Panc1 (cell line): ENCODE results near the gene BMP8B. TPM values are rescaled to one million over a fixed set of nuclear protein-coding genes. Genes with fewer than 3 reads are reported as not detected.

Source experiments
- ATAC-seq: fragments of 200-7000 bp; cut with Tn5 transposase; 2 replicates; pipeline ENCODE4 v1.9.1; 2020; ENCODE audit warnings: mild to moderate bottlenecking, moderate library complexity
- BruUV-seq: library from RNA; stranded (reverse); fragments of 400-500 nt; replicated peaks from 2 replicates; lab custom pipeline; 2021; lab: Mats Ljungman, UMichigan
- CTCF ChIA-PET: fragments of 300-600 bp; sonication (Branson Sonifier 250); formaldehyde crosslinking; loops from one replicate; lab custom pipeline; 2022; ENCODE audit warnings: antibody characterized with exemption; lab: Charles Lee
- POLR2A ChIA-PET: fragments of 300-600 bp; sonication (Branson Sonifier 250); formaldehyde crosslinking; loops from one replicate; lab custom pipeline; 2022; ENCODE audit warnings: antibody characterized with exemption; lab: Charles Lee
- DNase-seq: peaks from one replicate; pipeline ENCODE4 v3.0.0-alpha.2; 2010; ENCODE audit warnings: low read depth, low spot score
- H3K27ac ChIP-seq: 2 replicates; pipeline ENCODE4 v1.5.1; 2011; ENCODE audit warnings: mild to moderate bottlenecking, low read length, inconsistent platforms
- H3K27me3 ChIP-seq: fragments of 200-500 bp; sonication (Bioruptor generic); 2 replicates; pipeline ENCODE4 v1.6.0; 2014; ENCODE audit warnings: low read length, inconsistent platforms; ENCODE audit not compliant: control insufficient read depth, insufficient read depth
- H3K36me3 ChIP-seq: fragments of 200-500 bp; sonication (Bioruptor generic); 2 replicates; pipeline ENCODE4 v1.5.1; 2014; ENCODE audit warnings: inconsistent platforms, mild to moderate bottlenecking, low read length, moderate library complexity; ENCODE audit not compliant: control insufficient read depth, insufficient read depth
- H3K4me1 ChIP-seq: 2 replicates; pipeline ENCODE4 v1.5.1; 2011; ENCODE audit warnings: inconsistent platforms, mild to moderate bottlenecking, low read length, moderate library complexity; ENCODE audit not compliant: control insufficient read depth, insufficient read depth
- H3K4me3 ChIP-seq, 2 experiments: 2 replicates each; pipeline ENCODE4 v1.5.1; 2011 to 2012; ENCODE audit warnings: low read depth in 2 of 2, low read length in 2 of 2, mild to moderate bottlenecking in 2 of 2, inconsistent platforms in 1 of 2, moderate library complexity in 1 of 2
- H3K9me3 ChIP-seq: fragments of 200-500 bp; sonication (Bioruptor generic); 2 replicates; pipeline ENCODE4 v1.5.1; 2014; ENCODE audit warnings: low read depth, mild to moderate bottlenecking, inconsistent platforms, low read length, moderate library complexity; ENCODE audit not compliant: control insufficient read depth, insufficient read depth
- POLR2AphosphoS5 ChIP-seq: IDR thresholded peaks from 2 replicates; pipeline ENCODE4 v1.6.1; 2012; ENCODE audit warnings: mild to moderate bottlenecking, low read depth, low read length, moderate library complexity
- SIN3A ChIP-seq: IDR thresholded peaks from 2 replicates; pipeline ENCODE4 v1.6.1; 2012; ENCODE audit warnings: low read depth, mild to moderate bottlenecking, low read length, moderate library complexity, borderline replicate concordance; ENCODE audit not compliant: insufficient read depth
- TCF7L2 ChIP-seq: IDR thresholded peaks from 2 replicates; pipeline ENCODE4 v1.6.1; 2011; ENCODE audit warnings: mild to moderate bottlenecking, low read depth, low read length, inconsistent platforms
- in situ Hi-C: cut with HindIII; loops from 2 replicates; pipeline ENCODE4 v1.10.0; 2016; ENCODE audit warnings: low sequenced_read_pairs, low pct_unique_long_range_greater_than_20kb
- intact Hi-C: fragments of 100-400 bp; cut with micrococcal nuclease; formaldehyde crosslinking; loops from one replicate; pipeline ENCODE4 v1.10.0; 2022; ENCODE audit not compliant: unreplicated experiment
- total RNA-seq: library from RNA; stranded (reverse); gene quantifications from one replicate; pipeline ENCODE4 v1.2.1, GENCODE V29; 2021; ENCODE audit not compliant: unreplicated experiment
- TF ChIP-seq, protein P1 (sequence below): fragments of 450-650 bp; IDR thresholded peaks from 2 replicates; pipeline ENCODE4 v1.5.1; 2017; ENCODE audit warnings: mild to moderate bottlenecking
- TF ChIP-seq, protein P2 (sequence below), 2 experiments: IDR thresholded peaks; 2 replicates each; pipeline ENCODE4 v1.6.1; 2011 to 2012; ENCODE audit warnings: low read depth in 2 of 2, control low read depth in 1 of 2, low read length in 1 of 2, mild to moderate bottlenecking in 1 of 2, moderate library complexity in 1 of 2; ENCODE audit not compliant: insufficient read depth in 1 of 2

Gene BMP8B
- total RNA-seq, 1 experiment from 2014 or later, result 3.7 TPM

DNA sequence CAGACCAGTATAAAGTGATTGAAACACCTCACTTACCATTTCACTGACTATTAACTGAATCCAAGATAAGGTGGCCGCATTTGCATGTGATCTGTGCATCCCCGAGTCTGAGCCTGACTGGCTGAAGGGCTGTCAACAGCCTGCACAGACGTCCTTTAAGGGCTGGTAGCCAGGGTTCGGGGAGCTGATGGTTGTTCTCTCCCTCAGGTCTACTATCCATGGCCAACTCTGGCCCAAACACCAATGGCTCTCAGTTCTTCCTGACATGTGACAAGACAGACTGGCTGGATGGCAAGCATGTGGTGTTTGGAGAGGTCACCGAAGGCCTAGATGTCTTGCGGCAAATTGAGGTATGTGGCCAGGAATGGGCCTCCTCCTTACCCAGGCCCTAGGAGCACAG is 36.0 kb downstream of the BMP8B start:
- no peak overlapping the region for H3K4me3 ChIP-seq
- H3K27me3 ChIP-seq, result no peaks in the 10 kb centered on the region
- intact Hi-C loops (no loop called here), in situ Hi-C loops (no loop called here)
- BruUV-seq, result no TSS peak
- H3K4me1 ChIP-seq, result no peaks in the 10 kb centered on the region
- ChIA-PET CTCF (no interaction called here), POLR2A (interaction anchor here (0.5 kb wide), 1 partner anchor 386 kb away, joined by 3 read pairs; no protein-coding TSS in a partner anchor)
- peaks cover 9% of the 10 kb centered on the region for H3K36me3 ChIP-seq
- DNase-seq (no peak), ATAC-seq (no peak)
- no peaks in the 10 kb centered on the region for H3K9me3 ChIP-seq
- TF ChIP-seq TCF7L2, result no peak
- no peak overlapping the region for H3K27ac ChIP-seq

DNA sequence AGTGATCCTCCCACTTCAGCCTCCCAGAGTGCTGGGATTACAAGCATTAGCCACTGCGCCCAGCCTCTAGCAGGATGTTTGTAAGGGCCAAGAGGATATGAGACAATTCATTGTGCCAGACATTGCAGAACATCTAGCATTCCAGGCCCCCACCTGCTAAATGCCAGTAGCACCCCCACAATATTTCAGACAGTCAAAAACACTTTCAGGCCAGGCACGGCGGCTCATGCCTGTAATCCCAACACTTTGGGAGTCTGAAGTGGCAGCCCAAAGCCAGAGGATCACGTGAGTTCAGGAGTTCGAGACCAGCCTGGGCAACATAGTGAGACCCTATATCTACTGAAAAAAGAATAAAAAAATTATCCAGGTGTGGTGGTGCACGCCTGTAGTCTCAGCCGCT is 37.1 kb downstream of the BMP8B start:
- BruUV-seq, result no TSS peak
- no peak for TF ChIP-seq SIN3A
- TF ChIP-seq, protein P1, sequence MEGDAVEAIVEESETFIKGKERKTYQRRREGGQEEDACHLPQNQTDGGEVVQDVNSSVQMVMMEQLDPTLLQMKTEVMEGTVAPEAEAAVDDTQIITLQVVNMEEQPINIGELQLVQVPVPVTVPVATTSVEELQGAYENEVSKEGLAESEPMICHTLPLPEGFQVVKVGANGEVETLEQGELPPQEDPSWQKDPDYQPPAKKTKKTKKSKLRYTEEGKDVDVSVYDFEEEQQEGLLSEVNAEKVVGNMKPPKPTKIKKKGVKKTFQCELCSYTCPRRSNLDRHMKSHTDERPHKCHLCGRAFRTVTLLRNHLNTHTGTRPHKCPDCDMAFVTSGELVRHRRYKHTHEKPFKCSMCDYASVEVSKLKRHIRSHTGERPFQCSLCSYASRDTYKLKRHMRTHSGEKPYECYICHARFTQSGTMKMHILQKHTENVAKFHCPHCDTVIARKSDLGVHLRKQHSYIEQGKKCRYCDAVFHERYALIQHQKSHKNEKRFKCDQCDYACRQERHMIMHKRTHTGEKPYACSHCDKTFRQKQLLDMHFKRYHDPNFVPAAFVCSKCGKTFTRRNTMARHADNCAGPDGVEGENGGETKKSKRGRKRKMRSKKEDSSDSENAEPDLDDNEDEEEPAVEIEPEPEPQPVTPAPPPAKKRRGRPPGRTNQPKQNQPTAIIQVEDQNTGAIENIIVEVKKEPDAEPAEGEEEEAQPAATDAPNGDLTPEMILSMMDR, result no peak
- TF ChIP-seq, protein P2, sequence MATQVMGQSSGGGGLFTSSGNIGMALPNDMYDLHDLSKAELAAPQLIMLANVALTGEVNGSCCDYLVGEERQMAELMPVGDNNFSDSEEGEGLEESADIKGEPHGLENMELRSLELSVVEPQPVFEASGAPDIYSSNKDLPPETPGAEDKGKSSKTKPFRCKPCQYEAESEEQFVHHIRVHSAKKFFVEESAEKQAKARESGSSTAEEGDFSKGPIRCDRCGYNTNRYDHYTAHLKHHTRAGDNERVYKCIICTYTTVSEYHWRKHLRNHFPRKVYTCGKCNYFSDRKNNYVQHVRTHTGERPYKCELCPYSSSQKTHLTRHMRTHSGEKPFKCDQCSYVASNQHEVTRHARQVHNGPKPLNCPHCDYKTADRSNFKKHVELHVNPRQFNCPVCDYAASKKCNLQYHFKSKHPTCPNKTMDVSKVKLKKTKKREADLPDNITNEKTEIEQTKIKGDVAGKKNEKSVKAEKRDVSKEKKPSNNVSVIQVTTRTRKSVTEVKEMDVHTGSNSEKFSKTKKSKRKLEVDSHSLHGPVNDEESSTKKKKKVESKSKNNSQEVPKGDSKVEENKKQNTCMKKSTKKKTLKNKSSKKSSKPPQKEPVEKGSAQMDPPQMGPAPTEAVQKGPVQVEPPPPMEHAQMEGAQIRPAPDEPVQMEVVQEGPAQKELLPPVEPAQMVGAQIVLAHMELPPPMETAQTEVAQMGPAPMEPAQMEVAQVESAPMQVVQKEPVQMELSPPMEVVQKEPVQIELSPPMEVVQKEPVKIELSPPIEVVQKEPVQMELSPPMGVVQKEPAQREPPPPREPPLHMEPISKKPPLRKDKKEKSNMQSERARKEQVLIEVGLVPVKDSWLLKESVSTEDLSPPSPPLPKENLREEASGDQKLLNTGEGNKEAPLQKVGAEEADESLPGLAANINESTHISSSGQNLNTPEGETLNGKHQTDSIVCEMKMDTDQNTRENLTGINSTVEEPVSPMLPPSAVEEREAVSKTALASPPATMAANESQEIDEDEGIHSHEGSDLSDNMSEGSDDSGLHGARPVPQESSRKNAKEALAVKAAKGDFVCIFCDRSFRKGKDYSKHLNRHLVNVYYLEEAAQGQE (IDR thresholded peaks at IDR 0.05; ENCODE audit: insufficient read depth in 1 of 2, low read depth in 2 of 2, low read length in 1 of 2), result no peak
- TF ChIP-seq TCF7L2, result no peak
- TF ChIP-seq POLR2AphosphoS5, result no peak
- ATAC-seq (no peak), DNase-seq (no peak)
- CTCF ChIA-PET, result no interaction called here
- Histone ChIP-seq H3K27me3 (no peaks in the 10 kb centered on the region), H3K4me3 (no peak overlapping the region), H3K27ac (no peak overlapping the region), H3K36me3 (peaks cover 10% of the 10 kb centered on the region), H3K9me3 (no peaks in the 10 kb centered on the region), H3K4me1 (no peaks in the 10 kb centered on the region)
- POLR2A ChIA-PET, result no interaction called here
- intact Hi-C loops, result no loop called here
- in situ Hi-C loops, result no loop called here

DNA sequence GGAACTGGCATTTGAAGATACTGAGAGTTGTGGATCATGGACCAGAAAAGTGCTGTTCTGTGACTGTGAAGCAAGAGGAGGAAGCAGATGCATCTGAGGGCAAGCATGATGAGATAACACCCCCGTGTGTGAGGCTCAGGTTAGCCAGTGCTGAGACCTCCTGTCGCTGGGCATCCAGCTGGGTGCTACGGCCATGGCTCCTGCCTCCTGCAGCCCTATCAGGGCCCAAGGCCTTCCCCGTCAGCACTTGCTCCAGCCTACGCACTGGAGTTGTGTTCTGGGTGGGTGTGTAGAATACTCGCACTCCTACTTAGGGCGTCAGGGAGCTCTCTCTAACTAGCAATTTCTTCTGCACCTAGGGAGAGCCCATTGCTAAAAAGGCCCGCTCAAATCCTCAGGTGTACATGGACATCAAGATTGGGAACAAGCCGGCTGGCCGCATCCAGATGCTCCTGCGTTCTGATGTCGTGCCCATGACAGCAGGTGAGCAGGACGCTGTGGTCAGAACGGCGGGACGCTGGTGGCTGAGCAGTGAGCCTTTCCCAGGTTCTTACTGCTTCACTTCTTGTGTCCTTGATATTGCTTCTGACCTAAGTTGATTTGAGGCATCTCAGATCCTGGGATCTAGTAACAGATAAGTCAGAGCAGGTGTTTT is 43.5 kb downstream of the BMP8B start:
- Histone ChIP-seq H3K27me3 (no peaks in the 10 kb centered on the region), H3K4me1 (no peaks in the 10 kb centered on the region), H3K36me3 (peaks cover 28% of the 10 kb centered on the region), H3K27ac (no peak overlapping the region), H3K9me3 (no peaks in the 10 kb centered on the region), H3K4me3 (no peak overlapping the region)
- in situ Hi-C loops (no loop called here), intact Hi-C loops (no loop called here)
- BruUV-seq, result no TSS peak
- POLR2A ChIA-PET, result no interaction called here
- ATAC-seq (no peak), DNase-seq (no peak)
- TF ChIP-seq POLR2AphosphoS5 (no peak), SIN3A (no peak), TCF7L2 (no peak)
- TF ChIP-seq, protein P2 (IDR thresholded peaks at IDR 0.05; ENCODE audit: insufficient read depth in 1 of 2, low read depth in 2 of 2, low read length in 1 of 2), result no peak
- TF ChIP-seq, protein P1, result no peak
- CTCF ChIA-PET, result no interaction called here
